ENCODE measurements around the gene SORCS2. TPM values are rescaled to one million over a fixed set of nuclear protein-coding genes. Genes with fewer than 3 reads are reported as not detected.

SORCS2 gene
- polyA plus RNA-seq, 1 of the 3 experiments (the other 2 are of a cell fraction): 1.6 TPM

DNA sequence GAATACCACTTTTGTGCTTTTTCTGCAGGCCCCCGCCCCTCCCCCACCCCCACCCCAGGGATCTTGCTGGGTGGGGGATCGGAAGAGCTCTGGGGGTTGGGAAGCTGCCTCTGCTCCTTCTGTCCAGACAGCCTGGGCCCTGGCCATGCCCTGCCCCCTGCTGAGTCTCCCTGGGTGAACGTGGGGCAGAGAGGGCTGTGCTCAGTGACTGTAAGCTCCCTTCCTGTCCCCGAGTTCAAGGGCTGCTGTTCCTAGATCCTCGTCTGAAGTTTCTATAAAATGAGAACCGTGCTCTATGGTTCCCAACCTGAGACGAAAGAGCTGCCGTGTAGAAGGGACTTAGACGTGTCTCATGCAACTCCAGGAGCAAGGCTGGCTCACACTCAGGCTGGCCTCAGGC is 105.0 kb downstream of the SORCS2 start:
- Histone ChIP-seq H3K9me3 (no peaks in the 10 kb centered on the region), H3K36me3 (replicated peaks in 1 of 2; ENCODE audit: control insufficient read depth in 1 of 2, insufficient read depth in 2 of 2, low read length in 1 of 2) (no peaks in the 10 kb centered on the region), H3K4me1 (ENCODE audit: control insufficient read depth in 1 of 2, insufficient read depth in 2 of 2, low read depth in 1 of 2, low read length in 1 of 2) (no peaks in the 10 kb centered on the region; a peak in 1 of 4 replicates), H3K4me2 (no peak overlapping the region), H3K4me3 (ENCODE audit: low read depth in 2 of 2, low read length in 1 of 2) (no peak overlapping the region), H3K79me2 (ENCODE audit: insufficient read depth) (no peaks in the 10 kb centered on the region), H4K20me1 (ENCODE audit: insufficient read depth) (no peaks in the 10 kb centered on the region), H3K27me3 (ENCODE audit: insufficient read depth) (no peaks in the 10 kb centered on the region; the same call in 1 of the 2 replicates), H3F3A (replicated peaks; ENCODE audit: insufficient read depth) (no peaks in the 10 kb centered on the region), H3K27ac (ENCODE audit: low read depth in 2 of 2, low read length in 1 of 2) (no peak overlapping the region), H2AFZ (ENCODE audit: low read depth) (no peak overlapping the region), H3K9ac (no peak overlapping the region), H3K9me2 (no peaks in the 10 kb centered on the region)
- 72% methylated on average over 7 of the region's 9 CpGs for WGBS (ENCODE audit: low lambda C conversion rate)
- POLR2A ChIA-PET: no interaction called here
- CTCF ChIA-PET: interaction anchor here (0.6 to 11.9 kb wide), 5 partner anchors 30 to 225 kb away, joined by 3 to 301 read pairs (median 3); partner anchors contain the start of gene SORCS2
- no peak for DNase-seq
- TF ChIP-seq, protein P1, sequence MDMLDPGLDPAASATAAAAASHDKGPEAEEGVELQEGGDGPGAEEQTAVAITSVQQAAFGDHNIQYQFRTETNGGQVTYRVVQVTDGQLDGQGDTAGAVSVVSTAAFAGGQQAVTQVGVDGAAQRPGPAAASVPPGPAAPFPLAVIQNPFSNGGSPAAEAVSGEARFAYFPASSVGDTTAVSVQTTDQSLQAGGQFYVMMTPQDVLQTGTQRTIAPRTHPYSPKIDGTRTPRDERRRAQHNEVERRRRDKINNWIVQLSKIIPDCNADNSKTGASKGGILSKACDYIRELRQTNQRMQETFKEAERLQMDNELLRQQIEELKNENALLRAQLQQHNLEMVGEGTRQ (IDR thresholded peaks at IDR 0.05; ENCODE audit: borderline replicate concordance, low read depth, low read length): no peak
- TF ChIP-seq FOXJ3 (CRISPR knock-in tag; IDR thresholded peaks at IDR 0.05) (no peak), GABPA (IDR thresholded peaks at IDR 0.05; ENCODE audit: low read depth) (no peak), MEF2A (IDR thresholded peaks at IDR 0.05; ENCODE audit: borderline replicate concordance, low read depth) (no peak), TEAD4 (IDR thresholded peaks at IDR 0.05; ENCODE audit: borderline replicate concordance, insufficient read depth) (no peak), FOXM1 (IDR thresholded peaks at IDR 0.05; ENCODE audit: low read depth) (no peak), EP300 (IDR thresholded peaks at IDR 0.05; ENCODE audit: borderline replicate concordance in 1 of 2, low read depth in 1 of 2, low read length in 1 of 2) (no peak), GATA2 (CRISPR knock-in tag; IDR thresholded peaks at IDR 0.05) (no peak), TCF12 (IDR thresholded peaks at IDR 0.05) (no peak), RAD21 (IDR thresholded peaks at IDR 0.05; ENCODE audit: low read length) (no peak), EZH2phosphoT487 (IDR thresholded peaks at IDR 0.05; ENCODE audit: borderline replicate concordance, low read depth) (no peak), FOSL2 (IDR thresholded peaks at IDR 0.05; ENCODE audit: borderline replicate concordance, low read depth) (no peak)

DNA sequence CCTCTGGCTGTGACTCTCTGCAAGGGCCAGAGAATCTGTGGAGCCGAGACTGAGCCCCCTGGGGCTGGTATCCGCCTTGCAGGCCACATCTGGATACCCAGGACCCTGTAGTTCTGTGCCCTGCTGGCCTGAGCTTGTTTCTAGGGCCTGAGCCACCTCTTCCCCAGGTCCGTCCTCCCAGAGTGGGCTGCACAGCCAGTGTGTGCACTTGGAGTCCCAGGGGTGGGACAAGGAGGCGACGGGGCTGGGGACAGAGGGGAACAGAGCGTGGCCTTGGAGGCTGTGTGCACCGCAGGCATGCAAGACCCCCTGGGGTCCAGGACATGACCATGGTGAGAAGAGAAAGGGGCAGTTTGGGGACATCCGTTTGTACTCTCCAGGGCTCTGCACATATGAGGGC is 105.5 kb downstream of the SORCS2 start:
- no peaks in the 10 kb centered on the region for H4K20me1 ChIP-seq (ENCODE audit: insufficient read depth)
- DNase-seq: no peak
- no peak overlapping the region for H3K9ac ChIP-seq
- ChIA-PET CTCF (interaction anchor here (0.6 to 11.9 kb wide), 2 partner anchors 30 to 102 kb away, joined by 3 to 301 read pairs; partner anchors contain the start of gene SORCS2), POLR2A (no interaction called here)
- H3F3A ChIP-seq (replicated peaks; ENCODE audit: insufficient read depth): no peaks in the 10 kb centered on the region
- H3K4me1 ChIP-seq (ENCODE audit: control insufficient read depth in 1 of 2, insufficient read depth in 2 of 2, low read depth in 1 of 2, low read length in 1 of 2): peaks cover 0 to 2% of the 10 kb centered on the region in 2 experiments; a peak in 1 of 4 replicates
- H3K79me2 ChIP-seq (ENCODE audit: insufficient read depth): no peaks in the 10 kb centered on the region
- no peaks in the 10 kb centered on the region for H3K36me3 ChIP-seq (replicated peaks in 1 of 2; ENCODE audit: control insufficient read depth in 1 of 2, insufficient read depth in 2 of 2, low read length in 1 of 2)
- 83% methylated on average over 4 of the region's 8 CpGs for WGBS (ENCODE audit: low lambda C conversion rate)
- H3K27ac ChIP-seq (ENCODE audit: low read depth in 2 of 2, low read length in 1 of 2): no peak overlapping the region
- no peak overlapping the region for H2AFZ ChIP-seq (ENCODE audit: low read depth)
- H3K4me3 ChIP-seq (ENCODE audit: low read depth in 2 of 2, low read length in 1 of 2): no peak overlapping the region
- no peaks in the 10 kb centered on the region for H3K9me2 ChIP-seq
- H3K9me3 ChIP-seq: no peaks in the 10 kb centered on the region
- no peak overlapping the region for H3K4me2 ChIP-seq
- TF ChIP-seq RFX5 (IDR thresholded peaks at IDR 0.05; ENCODE audit: low read length): no peak
- TF ChIP-seq, protein P2, sequence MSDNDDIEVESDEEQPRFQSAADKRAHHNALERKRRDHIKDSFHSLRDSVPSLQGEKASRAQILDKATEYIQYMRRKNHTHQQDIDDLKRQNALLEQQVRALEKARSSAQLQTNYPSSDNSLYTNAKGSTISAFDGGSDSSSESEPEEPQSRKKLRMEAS (IDR thresholded peaks at IDR 0.05; ENCODE audit: low read depth): no peak
- TF ChIP-seq, protein P3, sequence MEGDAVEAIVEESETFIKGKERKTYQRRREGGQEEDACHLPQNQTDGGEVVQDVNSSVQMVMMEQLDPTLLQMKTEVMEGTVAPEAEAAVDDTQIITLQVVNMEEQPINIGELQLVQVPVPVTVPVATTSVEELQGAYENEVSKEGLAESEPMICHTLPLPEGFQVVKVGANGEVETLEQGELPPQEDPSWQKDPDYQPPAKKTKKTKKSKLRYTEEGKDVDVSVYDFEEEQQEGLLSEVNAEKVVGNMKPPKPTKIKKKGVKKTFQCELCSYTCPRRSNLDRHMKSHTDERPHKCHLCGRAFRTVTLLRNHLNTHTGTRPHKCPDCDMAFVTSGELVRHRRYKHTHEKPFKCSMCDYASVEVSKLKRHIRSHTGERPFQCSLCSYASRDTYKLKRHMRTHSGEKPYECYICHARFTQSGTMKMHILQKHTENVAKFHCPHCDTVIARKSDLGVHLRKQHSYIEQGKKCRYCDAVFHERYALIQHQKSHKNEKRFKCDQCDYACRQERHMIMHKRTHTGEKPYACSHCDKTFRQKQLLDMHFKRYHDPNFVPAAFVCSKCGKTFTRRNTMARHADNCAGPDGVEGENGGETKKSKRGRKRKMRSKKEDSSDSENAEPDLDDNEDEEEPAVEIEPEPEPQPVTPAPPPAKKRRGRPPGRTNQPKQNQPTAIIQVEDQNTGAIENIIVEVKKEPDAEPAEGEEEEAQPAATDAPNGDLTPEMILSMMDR (IDR thresholded peaks at IDR 0.05): no peak
- no peak for TF ChIP-seq YY1 (IDR thresholded peaks at IDR 0.05; ENCODE audit: low read depth)
- TF ChIP-seq TAF1 (IDR thresholded peaks at IDR 0.05; ENCODE audit: borderline replicate concordance, low read depth, low read length): no peak
- TF ChIP-seq, protein P1 (IDR thresholded peaks at IDR 0.05; ENCODE audit: borderline replicate concordance, low read depth, low read length): no peak
- TF ChIP-seq EZH2phosphoT487 (IDR thresholded peaks at IDR 0.05; ENCODE audit: borderline replicate concordance, low read depth): no peak
- TF ChIP-seq, protein P4, sequence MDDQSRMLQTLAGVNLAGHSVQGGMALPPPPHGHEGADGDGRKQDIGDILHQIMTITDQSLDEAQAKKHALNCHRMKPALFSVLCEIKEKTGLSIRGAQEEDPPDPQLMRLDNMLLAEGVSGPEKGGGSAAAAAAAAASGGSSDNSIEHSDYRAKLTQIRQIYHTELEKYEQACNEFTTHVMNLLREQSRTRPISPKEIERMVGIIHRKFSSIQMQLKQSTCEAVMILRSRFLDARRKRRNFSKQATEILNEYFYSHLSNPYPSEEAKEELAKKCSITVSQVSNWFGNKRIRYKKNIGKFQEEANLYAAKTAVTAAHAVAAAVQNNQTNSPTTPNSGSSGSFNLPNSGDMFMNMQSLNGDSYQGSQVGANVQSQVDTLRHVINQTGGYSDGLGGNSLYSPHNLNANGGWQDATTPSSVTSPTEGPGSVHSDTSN (IDR thresholded peaks at IDR 0.05): no peak
- TF ChIP-seq EP300 (IDR thresholded peaks at IDR 0.05; ENCODE audit: borderline replicate concordance in 1 of 2, low read depth in 1 of 2, low read length in 1 of 2): no peak
- no peak for TF ChIP-seq RAD21 (IDR thresholded peaks at IDR 0.05; ENCODE audit: low read length)
- TF ChIP-seq CHD2 (IDR thresholded peaks at IDR 0.05; ENCODE audit: low read length, partially characterized antibody): no peak
- TF ChIP-seq, protein P5, sequence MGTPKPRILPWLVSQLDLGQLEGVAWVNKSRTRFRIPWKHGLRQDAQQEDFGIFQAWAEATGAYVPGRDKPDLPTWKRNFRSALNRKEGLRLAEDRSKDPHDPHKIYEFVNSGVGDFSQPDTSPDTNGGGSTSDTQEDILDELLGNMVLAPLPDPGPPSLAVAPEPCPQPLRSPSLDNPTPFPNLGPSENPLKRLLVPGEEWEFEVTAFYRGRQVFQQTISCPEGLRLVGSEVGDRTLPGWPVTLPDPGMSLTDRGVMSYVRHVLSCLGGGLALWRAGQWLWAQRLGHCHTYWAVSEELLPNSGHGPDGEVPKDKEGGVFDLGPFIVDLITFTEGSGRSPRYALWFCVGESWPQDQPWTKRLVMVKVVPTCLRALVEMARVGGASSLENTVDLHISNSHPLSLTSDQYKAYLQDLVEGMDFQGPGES (IDR thresholded peaks at IDR 0.05; ENCODE audit: low read depth, low read length): no peak
- TF ChIP-seq ELF1 (IDR thresholded peaks at IDR 0.05): no peak
- TF ChIP-seq NFIC (IDR thresholded peaks at IDR 0.05; ENCODE audit: borderline replicate concordance): no peak
- no peaks in the 10 kb centered on the region; the same call in 1 of the 2 replicates for H3K27me3 ChIP-seq (ENCODE audit: insufficient read depth)

Measured in SK-N-SH (cell line).